Measurements from ENCODE around the gene SLC4A2.

SLC4A2 gene

DNA sequence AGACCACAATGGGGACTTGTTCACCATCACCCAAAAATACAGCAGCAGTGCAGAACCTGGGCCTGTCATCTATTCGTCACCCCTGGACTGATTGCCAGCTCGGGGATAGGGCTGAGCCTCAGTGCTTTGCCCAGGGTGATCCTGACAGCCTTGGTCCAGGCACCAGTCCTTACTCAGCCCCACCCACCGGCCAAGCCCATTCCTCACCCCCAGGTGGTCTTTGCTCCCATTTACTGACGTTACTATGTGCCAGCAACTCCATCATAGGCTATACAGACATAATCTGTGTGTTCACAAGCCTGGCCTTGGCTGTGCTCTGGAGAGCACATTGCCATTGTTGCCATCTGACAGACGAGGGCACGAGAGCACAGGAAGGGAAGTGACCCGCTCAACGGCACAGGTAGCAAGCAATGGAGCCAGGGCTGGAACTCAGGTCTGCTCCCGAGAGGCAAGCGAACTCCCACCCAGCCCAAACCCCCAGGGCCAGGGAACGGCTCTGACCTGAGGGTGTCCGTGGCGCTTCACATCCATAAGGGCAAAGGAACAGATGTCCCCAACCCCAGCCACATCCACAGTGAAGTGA is 41.9 kb upstream of the SLC4A2 start:
- TF ChIP-seq GATA2 (IDR thresholded peaks at IDR 0.05; ENCODE audit: low read depth, low read length) (no peak), GATA3 (IDR thresholded peaks at IDR 0.05; ENCODE audit: low read depth, low read length) (no peak)

DNA sequence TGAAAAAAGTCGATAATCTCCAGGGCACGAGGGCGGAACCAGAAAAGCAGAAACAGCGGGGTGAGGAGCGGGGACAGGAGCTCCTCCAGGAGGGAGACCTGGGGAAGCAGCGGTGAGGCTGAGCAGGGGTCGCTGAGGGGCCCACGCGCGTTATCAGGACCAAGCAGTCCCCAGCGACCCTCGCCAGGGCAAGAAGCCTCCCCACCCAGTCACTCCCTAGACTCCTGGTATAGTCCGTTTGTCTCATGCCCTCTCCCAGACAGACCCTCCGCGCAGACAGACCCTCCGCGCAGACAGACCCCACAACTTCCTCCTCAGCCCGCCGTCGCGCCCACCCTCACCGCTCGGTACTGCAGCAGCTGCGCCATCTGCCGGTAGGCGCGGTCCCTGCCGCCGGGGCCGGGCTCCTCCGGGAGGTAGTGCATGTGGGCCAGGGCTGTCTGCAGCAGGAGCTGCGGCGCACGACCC is 41.4 kb upstream of the SLC4A2 start:
- TF ChIP-seq GATA2 (IDR thresholded peaks at IDR 0.05; ENCODE audit: low read depth, low read length) (peak; percentile 57), GATA3 (IDR thresholded peaks at IDR 0.05; ENCODE audit: low read depth, low read length) (no peak)

DNA sequence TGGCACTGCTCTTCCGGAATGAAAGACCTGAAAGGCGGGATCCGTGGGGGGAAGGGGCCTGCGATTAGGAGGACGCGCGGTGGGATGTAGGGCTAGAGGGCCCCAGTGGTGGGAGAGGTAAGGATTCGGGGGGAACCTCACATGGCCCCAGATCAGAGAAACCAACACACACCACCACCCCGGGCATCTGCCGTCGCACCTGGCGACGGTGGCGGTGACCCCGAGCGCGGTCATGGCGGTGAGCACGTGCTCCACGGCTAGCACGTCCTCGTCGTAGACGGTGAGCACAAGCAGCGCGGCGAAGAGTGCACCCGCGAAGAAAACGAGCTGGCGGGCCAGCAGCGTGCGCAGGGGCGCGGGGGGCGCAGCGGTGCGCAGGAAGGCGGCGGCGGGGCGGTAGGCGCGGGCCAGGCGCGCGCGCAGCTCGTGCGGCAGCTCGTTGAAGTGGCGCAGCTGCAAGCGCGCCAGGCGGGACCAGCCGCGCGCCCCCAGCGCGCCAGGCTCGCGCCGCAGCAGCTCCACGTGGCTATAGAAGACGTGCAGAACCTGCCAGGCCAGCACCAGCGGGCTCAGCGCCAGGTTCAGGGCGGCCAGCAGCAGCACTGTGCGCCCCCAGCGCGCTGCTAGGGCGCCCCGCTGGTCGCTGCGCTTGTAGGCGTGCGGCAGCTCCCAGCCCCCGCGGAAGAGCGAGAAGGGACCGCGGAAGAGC is 40.8 kb upstream of the SLC4A2 start:
- TF ChIP-seq GATA3 (IDR thresholded peaks at IDR 0.05; ENCODE audit: low read depth, low read length) (no peak), GATA2 (IDR thresholded peaks at IDR 0.05; ENCODE audit: low read depth, low read length) (no peak)

DNA sequence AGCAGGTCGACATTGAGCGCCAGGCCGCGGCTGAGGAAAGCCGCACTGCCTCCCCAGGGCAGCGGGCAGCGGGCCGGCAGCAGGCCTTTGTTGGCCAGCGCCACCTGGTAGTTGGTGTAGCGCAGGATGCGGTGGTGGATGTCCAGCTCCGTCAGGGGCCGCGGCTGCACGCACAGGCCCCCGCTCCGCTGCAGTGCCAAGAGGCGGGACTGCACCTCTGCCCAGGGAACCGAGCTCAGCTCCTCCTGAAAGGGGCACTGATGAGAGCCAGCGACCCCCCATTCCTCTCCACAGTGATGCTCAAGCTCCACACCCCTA is 40.3 kb upstream of the SLC4A2 start:
- TF ChIP-seq GATA3 (IDR thresholded peaks at IDR 0.05; ENCODE audit: low read depth, low read length) = no peak
- TF ChIP-seq GATA2 (IDR thresholded peaks at IDR 0.05; ENCODE audit: low read depth, low read length) = no peak

DNA sequence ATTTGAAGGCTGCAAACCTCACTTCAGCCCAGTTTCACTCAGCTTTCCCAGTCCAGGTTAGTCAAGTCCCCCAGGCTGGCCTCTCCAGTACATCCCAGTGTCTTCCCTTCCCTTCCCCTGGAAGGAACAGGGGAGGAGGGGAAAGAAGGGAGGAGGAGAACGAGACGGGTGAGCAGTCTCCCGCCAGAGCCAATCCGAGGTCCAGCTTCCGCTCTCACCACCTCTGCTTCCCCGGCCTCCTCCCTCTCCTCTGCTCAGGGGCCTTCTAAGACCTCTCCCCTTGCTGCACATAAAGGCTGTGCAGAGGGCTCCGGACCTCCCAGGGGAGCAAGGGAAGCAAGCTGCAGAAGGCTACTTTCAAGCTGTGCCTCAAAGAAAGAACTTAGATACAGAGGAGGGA is 39.2 kb upstream of the SLC4A2 start:
- TF ChIP-seq GATA2 (IDR thresholded peaks at IDR 0.05; ENCODE audit: low read depth, low read length) (no peak), GATA3 (IDR thresholded peaks at IDR 0.05; ENCODE audit: low read depth, low read length) (no peak)

DNA sequence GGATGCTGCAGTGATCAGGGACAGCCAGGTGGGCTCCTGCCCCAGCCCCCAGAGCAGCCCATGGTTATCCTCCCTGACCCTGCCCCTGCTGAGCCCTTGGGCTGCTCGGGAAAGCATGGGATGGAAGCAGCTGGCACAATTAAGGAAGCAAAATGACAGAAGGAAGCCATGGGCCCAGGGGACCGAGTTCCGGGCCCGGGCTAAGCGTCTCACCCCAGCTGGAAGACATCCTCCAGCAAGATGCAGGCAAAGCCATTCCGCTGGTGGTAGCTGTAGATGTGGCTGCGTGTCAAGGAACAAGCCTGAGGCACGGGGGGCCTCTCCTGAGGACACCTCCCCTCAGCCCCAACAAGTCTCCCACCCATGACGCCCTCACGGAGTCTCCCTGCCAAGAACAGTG is 36.2 kb upstream of the SLC4A2 start:
- no peak for TF ChIP-seq GATA2 (IDR thresholded peaks at IDR 0.05; ENCODE audit: low read depth, low read length)
- TF ChIP-seq GATA3 (IDR thresholded peaks at IDR 0.05; ENCODE audit: low read depth, low read length) = no peak

DNA sequence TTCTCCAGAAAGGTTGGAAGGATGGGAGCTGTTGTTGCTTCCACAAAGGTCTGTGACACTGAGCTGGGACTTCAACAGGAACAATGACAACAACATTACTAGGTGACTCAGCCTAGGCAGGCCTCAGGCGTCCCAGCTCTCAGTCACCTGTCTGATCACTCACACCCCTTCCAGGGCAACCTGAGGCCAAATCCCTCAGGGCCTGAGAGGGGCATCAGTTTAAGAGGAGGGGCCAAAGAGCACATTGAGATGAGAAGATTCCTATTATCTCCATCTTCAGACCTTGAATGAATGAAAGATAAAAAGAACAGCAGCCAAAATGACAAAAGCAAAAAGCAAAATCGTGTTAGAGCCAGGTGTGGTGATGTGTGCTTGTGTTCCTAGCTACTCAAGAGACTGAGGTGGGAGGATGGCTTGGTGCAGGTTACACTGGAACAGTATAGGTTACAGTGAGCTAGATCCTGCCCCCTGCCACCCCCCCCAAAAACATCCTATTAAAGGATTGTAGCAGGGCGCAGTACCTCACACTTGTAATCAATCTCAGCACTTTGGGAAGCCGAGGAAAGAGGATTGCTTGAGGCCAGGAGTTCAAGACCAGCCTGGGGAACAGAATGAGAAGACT is 34.8 kb upstream of the SLC4A2 start, which contains the start of gene ATG9B:
Gene ATG9B, minus strand, starts transcription at position 60 of the 622 bp plus-strand sequence. CDS start 71 bp downstream, outside the sequence.
- no peak for TF ChIP-seq GATA2 (IDR thresholded peaks at IDR 0.05; ENCODE audit: low read depth, low read length)

DNA sequence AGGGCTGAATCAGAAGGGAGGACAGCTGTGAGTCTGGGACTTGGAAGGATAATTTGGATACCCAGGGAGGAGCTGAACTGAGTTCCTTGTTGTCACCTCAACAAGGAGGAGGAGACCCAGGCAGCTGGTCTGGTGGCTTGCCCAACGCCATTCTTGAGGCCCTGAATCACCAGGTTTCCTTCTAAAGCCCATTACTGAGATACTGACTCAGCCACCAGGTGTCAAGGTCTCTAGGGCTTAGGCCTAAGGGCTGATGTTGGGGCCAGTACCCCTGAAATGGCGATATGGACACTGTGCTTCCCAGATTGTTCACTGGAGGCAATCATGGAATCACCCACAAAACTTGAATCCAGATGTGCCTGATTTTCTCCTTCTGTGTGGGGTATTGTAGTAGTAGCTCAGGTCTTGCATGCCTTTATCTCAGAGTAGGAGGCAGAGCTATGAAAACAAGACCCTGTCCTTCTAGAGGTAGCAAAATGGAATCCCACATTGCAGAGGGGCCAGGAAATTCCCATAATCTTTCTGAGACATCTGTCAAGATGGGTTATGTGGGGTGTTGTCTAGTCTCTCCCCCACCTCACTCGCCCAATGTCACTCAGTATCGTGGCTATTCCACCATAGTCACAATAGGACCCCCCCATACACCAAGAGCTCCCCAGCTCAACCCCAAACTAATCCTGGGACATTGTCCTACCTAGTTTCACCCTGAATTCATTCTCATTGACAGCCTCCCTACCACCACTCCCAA is 33.3 kb upstream of the SLC4A2 start:
- TF ChIP-seq GATA3 (IDR thresholded peaks at IDR 0.05; ENCODE audit: low read depth, low read length) (no peak), GATA2 (IDR thresholded peaks at IDR 0.05; ENCODE audit: low read depth, low read length) (no peak)

DNA sequence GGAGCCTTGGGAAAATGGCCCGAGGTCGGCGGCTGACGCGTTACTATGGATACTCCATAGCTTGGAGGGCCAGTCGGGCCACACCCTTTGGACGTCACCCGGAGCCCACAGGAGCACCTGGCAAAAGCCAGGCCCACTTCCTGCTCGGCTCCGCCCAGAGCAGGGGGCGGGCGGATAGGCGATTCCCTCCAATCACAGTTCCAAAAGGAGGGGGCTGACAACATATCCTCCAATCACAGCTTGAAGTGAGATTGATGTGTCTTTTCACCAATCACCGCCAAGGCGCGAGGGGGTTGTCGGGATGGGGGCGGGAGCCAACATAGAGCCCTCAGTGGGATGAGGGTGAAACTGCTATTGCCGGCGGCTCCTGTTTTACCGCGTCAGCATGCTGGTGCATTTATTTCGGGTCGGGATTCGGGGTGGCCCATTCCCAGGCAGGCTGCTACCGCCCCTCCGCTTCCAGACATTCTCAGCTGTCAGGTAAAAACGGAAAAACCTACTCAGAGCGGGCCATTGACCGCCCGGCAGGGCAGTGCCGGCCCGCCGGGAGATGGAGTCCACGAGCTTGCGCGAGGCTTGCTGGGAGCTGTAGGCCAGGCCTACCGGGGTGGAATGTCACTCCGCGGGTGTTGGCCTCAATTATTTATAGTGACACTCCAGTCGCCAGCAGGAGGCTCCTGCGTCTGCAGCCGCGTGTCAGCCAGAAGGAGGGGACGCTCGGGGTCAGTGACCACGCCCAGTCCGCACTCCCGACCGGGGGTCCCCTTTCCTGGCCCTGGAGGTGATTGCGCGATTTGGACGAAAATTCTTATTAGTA is 31.1 kb upstream of the SLC4A2 start, which contains the start of gene ABCB8:
Gene ABCB8, plus strand, starts transcription at position 320 of the 817 bp plus-strand sequence. Its CDS starts 66 bp downstream, at position 386.
- TF ChIP-seq GATA3 (IDR thresholded peaks at IDR 0.05; ENCODE audit: low read depth, low read length) (no peak), GATA2 (IDR thresholded peaks at IDR 0.05; ENCODE audit: low read depth, low read length) (peak; percentile 26; the same call in 1 of the 2 replicates)

DNA sequence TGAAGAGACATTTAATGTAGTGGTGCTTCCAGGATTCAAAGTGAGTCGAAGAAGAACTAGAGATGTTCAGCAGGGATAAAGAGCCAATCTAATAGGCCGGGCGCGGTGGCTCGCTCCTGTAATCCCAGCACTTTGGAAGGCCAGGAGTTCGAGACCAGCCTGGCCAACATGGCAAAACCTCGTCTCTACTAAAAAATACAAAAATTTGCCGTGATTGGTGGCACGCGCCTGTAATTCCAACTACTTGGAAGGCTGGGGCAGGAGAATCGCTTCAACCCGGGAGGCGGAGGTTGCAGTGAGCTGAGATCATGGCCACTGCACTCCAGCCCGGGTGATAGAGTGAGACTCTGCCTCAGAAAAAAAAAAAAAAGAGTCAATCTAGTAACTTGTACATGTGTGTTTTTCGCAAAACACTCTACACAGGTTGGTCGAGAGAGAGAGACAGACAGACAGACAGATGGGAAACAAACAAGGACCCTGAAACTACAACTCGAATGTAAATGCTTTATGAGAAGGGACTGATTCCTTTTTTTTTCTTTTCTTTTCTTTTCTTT is 30.4 kb upstream of the SLC4A2 start:
- TF ChIP-seq GATA3 (IDR thresholded peaks at IDR 0.05; ENCODE audit: low read depth, low read length) = no peak
- TF ChIP-seq GATA2 (IDR thresholded peaks at IDR 0.05; ENCODE audit: low read depth, low read length) = no peak

DNA sequence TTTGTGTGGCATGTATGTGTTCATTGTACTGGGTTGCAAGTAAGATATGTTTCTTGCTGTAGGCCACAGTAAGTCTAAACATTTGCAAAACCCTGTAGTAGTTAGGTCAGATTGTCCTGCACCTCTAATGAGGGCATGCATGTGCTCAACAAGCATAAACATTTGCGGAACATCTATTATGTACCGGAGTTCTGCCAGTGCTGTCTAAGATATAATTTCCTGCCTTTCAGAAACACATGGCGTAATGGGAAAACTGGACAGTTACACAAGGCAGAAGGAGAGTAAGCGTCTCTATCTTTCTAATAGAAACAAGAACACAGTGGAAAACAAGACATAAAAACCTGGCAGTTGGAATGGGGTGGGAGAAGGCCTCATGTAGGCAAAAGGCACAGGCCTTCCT is 28.4 kb upstream of the SLC4A2 start:
- no peak for TF ChIP-seq GATA3 (IDR thresholded peaks at IDR 0.05; ENCODE audit: low read depth, low read length)
- no peak for TF ChIP-seq GATA2 (IDR thresholded peaks at IDR 0.05; ENCODE audit: low read depth, low read length)

DNA sequence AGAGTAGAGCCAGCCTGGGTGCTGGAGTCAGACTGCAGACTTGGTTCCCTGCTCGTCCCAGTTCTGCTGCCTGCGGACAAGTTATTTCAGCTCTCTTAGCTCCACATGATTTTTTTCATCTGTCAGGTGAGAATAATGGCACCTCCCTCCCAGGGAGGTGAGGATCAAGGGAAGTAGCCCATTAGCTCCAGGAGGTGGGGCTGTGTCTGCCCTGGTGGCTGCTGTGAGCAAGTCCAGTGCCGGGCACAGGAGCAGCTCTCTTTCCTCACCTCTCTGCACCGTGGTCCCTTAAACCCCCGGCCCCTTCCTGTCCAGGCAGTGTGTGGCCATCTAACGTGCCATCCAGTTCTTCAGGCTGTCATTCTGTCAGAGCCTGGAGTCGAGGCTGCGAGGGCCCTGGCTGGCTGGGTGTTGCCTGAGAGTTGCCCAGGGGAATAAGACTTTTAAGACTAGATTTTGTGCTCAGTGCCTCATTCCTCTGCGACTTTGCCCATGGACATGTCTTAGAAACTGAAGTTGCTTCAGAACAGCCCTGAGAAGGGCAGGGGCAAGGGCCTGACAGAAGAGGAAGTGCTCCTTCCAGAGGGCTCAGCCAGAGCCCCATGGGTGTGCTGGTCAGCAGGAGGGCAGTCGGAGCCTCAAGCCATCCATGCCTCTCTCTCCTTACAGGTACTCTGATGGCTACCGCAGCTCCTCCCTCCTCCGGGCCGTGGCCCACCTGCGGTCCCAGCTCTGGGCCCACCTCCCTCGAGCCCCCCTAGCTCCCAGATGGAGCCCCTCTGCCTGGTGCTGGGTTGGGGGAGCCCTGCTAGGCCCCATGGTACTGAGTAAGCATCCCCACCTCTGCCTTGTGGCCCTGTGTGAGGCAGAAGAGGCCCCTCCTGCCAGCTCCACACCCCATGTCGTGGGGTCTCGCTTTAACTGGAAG is 26.2 kb upstream of the SLC4A2 start:
- no peak for TF ChIP-seq GATA2 (IDR thresholded peaks at IDR 0.05; ENCODE audit: low read depth, low read length)
- TF ChIP-seq GATA3 (IDR thresholded peaks at IDR 0.05; ENCODE audit: low read depth, low read length) = no peak
